Stimulated activated CD8-positive, alpha-beta memory T cell treated with anti-CD3 and anti-CD28 coated beads, Interleukin-15, amount 100 ng/mL, for 1 hour (primary cell): ENCODE measurements around the gene RFPL2.
"Not testable (repeated sequence)": the region's sequence is repeated elsewhere in the genome, so short reads cannot be mapped to it uniquely, and the experiment has no call there.

Source experiments
- DNase-seq: peaks from one replicate; pipeline ENCODE4 v3.0.0-alpha.2; 2020; ENCODE audit warnings: low read depth

The RFPL2 gene

GRCh38 chr22:32205974-32206773, 1.3 kb upstream of the RFPL2 start:
- DNase-seq = no peak

- DNase-seq = no peak
Measured at GRCh38 chr22:32204040-32204855, 625 bp downstream of the RFPL2 start.

- DNase-seq = no peak
Measured at GRCh38 chr22:32203181-32204039, 1.5 kb downstream of the RFPL2 start.

- DNase-seq = no peak
Measured at GRCh38 chr22:32202539-32203180, 2.2 kb downstream of the RFPL2 start.

- no peak for DNase-seq
Measured at GRCh38 chr22:32202161-32202538, 2.7 kb downstream of the RFPL2 start.

GRCh38 chr22:32200752-32201151, 4.1 kb downstream of the RFPL2 start:
- no peak for DNase-seq

GRCh38 chr22:32199961-32200360, 4.9 kb downstream of the RFPL2 start:
- no peak for DNase-seq

- no peak for DNase-seq
Measured at GRCh38 chr22:32199341-32199740, 5.5 kb downstream of the RFPL2 start.

- not testable (repeated sequence) for DNase-seq
Measured at GRCh38 chr22:32197553-32198226, 7.2 kb downstream of the RFPL2 start.

- DNase-seq = not testable (repeated sequence)
Measured at GRCh38 chr22:32195900-32196299, 9.0 kb downstream of the RFPL2 start.

GRCh38 chr22:32193346-32193745, 11.5 kb downstream of the RFPL2 start:
- DNase-seq = not testable (repeated sequence)

- DNase-seq = not testable (repeated sequence)
Measured at GRCh38 chr22:32191021-32191420, 13.9 kb downstream of the RFPL2 start.

- DNase-seq = no peak
Measured at GRCh38 chr22:32185821-32186220, 19.1 kb downstream of the RFPL2 start.

GRCh38 chr22:32183625-32184024, 21.2 kb downstream of the RFPL2 start:
- DNase-seq = no peak

GRCh38 chr22:32181043-32181442, 23.8 kb downstream of the RFPL2 start:
- no peak for DNase-seq

- no peak for DNase-seq
Measured at GRCh38 chr22:32177221-32177765, 27.6 kb downstream of the RFPL2 start.

GRCh38 chr22:32175683-32176644, 28.9 kb downstream of the RFPL2 start:
- DNase-seq = no peak

- no peak for DNase-seq
Measured at GRCh38 chr22:32175115-32175514, 29.8 kb downstream of the RFPL2 start.

- DNase-seq = no peak
Measured at GRCh38 chr22:32165681-32166080, 39.2 kb downstream of the RFPL2 start.
